M059J (cell line): ENCODE results near the gene SPRY1. TPM values are rescaled to one million over a fixed set of nuclear protein-coding genes. Genes with fewer than 3 reads are reported as not detected.

ENCODE experiments used
- DNase-seq: peaks from one replicate; pipeline ENCODE4 v3.0.0-alpha.2; 2012; ENCODE audit warnings: low read depth
- total RNA-seq: library from RNA; depleted of rRNA; stranded (reverse); fragments of >200 nt; shearing (Covaris generic); gene quantifications from 2 replicates; pipeline ENCODE4 v1.2.3, GENCODE V29; 2014

The SPRY1 gene
- total RNA-seq, 1 experiment from 2014 or later: 3.4 TPM

GRCh38 chr4:123409334-123409733, 12.7 kb downstream of the SPRY1 start:
- no peak for DNase-seq

- DNase-seq: no peak
Observed at GRCh38 chr4:123411514-123411913, 14.9 kb downstream of the SPRY1 start.

- DNase-seq: no peak
Observed at GRCh38 chr4:123412091-123412505, 15.5 kb downstream of the SPRY1 start.

- no peak for DNase-seq
Observed at GRCh38 chr4:123412700-123413512, 16.3 kb downstream of the SPRY1 start.

- DNase-seq: no peak
Observed at GRCh38 chr4:123415576-123415975, 19.0 kb downstream of the SPRY1 start.

- peak; percentile 76 for DNase-seq
Observed at GRCh38 chr4:123415977-123416376, 19.4 kb downstream of the SPRY1 start.

- DNase-seq: no peak
Observed at GRCh38 chr4:123417813-123418212, 21.2 kb downstream of the SPRY1 start.

GRCh38 chr4:123418351-123418931, 21.8 kb downstream of the SPRY1 start:
- DNase-seq: peak; percentile 89

GRCh38 chr4:123419885-123420755, 23.5 kb downstream of the SPRY1 start:
- DNase-seq: no peak

- no peak for DNase-seq
Observed at GRCh38 chr4:123421227-123421936, 24.8 kb downstream of the SPRY1 start.

- no peak for DNase-seq
Observed at GRCh38 chr4:123421937-123422781, 25.6 kb downstream of the SPRY1 start.

GRCh38 chr4:123423819-123424218, 27.2 kb downstream of the SPRY1 start:
- DNase-seq: no peak

GRCh38 chr4:123427951-123428350, 31.4 kb downstream of the SPRY1 start:
- DNase-seq: no peak

- DNase-seq: no peak
Observed at GRCh38 chr4:123430031-123430430, 33.4 kb downstream of the SPRY1 start.

- no peak for DNase-seq
Observed at GRCh38 chr4:123430501-123430900, 33.9 kb downstream of the SPRY1 start.

- DNase-seq: no peak
Observed at GRCh38 chr4:123433573-123433972, 37.0 kb downstream of the SPRY1 start.

GRCh38 chr4:123433976-123434375, 37.4 kb downstream of the SPRY1 start:
- DNase-seq: no peak

GRCh38 chr4:123435246-123436113, 38.9 kb downstream of the SPRY1 start:
- DNase-seq: no peak

GRCh38 chr4:123438031-123438430, 41.4 kb downstream of the SPRY1 start:
- no peak for DNase-seq
